A549 (cell line): ENCODE measurements around the gene TAF10. TPM values are rescaled to one million over a fixed set of nuclear protein-coding genes. Genes with fewer than 3 reads are reported as not detected.
A peak's percentile ranks its signal among the peaks of the same experiment; 100 is the strongest.

ENCODE experiments used
- ATAC-seq, 2 experiments: fragments of 200-7000 bp in 1 of 2; fragments of >200 bp in 1 of 2; cut with Nextera tagmentation in 1 of 2; cut with Tn5 transposase in 1 of 2; 3 replicates each; pipeline versions ENCODE4 v1.8.0 to v1.9.1; 2018 to 2020; ENCODE audit warnings: mild to moderate bottlenecking in 1 of 2, moderate library complexity in 1 of 2
- CTCF ChIA-PET: fragments of 300-600 bp; sonication (Branson Sonifier 250); formaldehyde crosslinking; extraction: SDS; loops from one replicate; lab custom pipeline; 2021; ENCODE audit warnings: antibody characterized with exemption, inconsistent platforms; lab: Yijun Ruan, JAX
- POLR2A ChIA-PET: fragments of 350-600 bp; formaldehyde crosslinking; extraction: SDS; loops from one replicate; lab custom pipeline; 2021; ENCODE audit warnings: antibody characterized with exemption, inconsistent platforms; lab: Yijun Ruan, JAX
- DNase-seq, 2 experiments: peaks; one replicate each; pipeline versions ENCODE4 v3.0.0 to v3.0.0-alpha.2; 2011 to 2016; ENCODE audit warnings: low read depth in 1 of 2, low spot score in 1 of 2
- FAIRE-seq: peaks from 2 replicates; lab custom pipeline; 2011; peaks lifted over from hg19 to GRCh38; lab: Jason Lieb, UNC
- H3K27ac ChIP-seq, 2 experiments: fragments of >200 bp; sonication (Bioruptor Twin); formaldehyde crosslinking; 3 replicates each; pipeline ENCODE4 v1.5.1; 2016 to 2017
- H3K4me1 ChIP-seq: fragments of >200 bp; sonication (Bioruptor Twin); formaldehyde crosslinking; 3 replicates; pipeline ENCODE4 v1.6.1; 2016
- H3K4me2 ChIP-seq: fragments of >200 bp; sonication (Bioruptor Twin); formaldehyde crosslinking; 3 replicates; pipeline ENCODE4 v1.6.1; 2016
- H3K4me3 ChIP-seq: fragments of >200 bp; sonication (Bioruptor Twin); formaldehyde crosslinking; 3 replicates; pipeline ENCODE4 v1.5.1; 2016
- H3K9me3 ChIP-seq: fragments of >200 bp; sonication (Bioruptor Twin); formaldehyde crosslinking; 3 replicates; pipeline ENCODE4 v1.6.1; 2016
- ATOH8 ChIP-seq: fragments of 250-450 bp; sonication (Bioruptor Pico); IDR thresholded peaks from 2 replicates; pipeline ENCODE4 v1.5.0; 2020; ENCODE audit warnings: low read depth, mild to moderate bottlenecking, moderate library complexity
- CHD2 ChIP-seq: fragments of 150-350 bp; IDR thresholded peaks from 2 replicates; pipeline ENCODE4 v1.6.1; 2014; ENCODE audit warnings: low read length; ENCODE audit not compliant: partially characterized antibody
- E2F6 ChIP-seq: IDR thresholded peaks from 2 replicates; pipeline ENCODE4 v1.6.1; 2012; ENCODE audit warnings: low read depth, borderline replicate concordance
- EP300 ChIP-seq, 2 experiments: fragments of >200 bp; sonication (Bioruptor Twin); formaldehyde crosslinking; IDR thresholded peaks; 2 replicates in 1 of 2; 3 replicates in 1 of 2; pipeline ENCODE4 v1.6.1; 2016 to 2017
- FOSL2 ChIP-seq, 2 experiments: fragments of 450-650 bp in 1 of 2; fragments of >200 bp in 1 of 2; sonication (Bioruptor Twin) in 1 of 2; formaldehyde crosslinking; IDR thresholded peaks; 2 replicates each; pipeline versions ENCODE4 v1.5.0 to v1.6.1; 2016 to 2020; ENCODE audit warnings: mild to moderate bottlenecking in 1 of 2, moderate library complexity in 1 of 2
- HES2 ChIP-seq: fragments of >200 bp; sonication (Bioruptor Twin); formaldehyde crosslinking; IDR thresholded peaks from 2 replicates; pipeline ENCODE4 v1.6.1; 2016
- HOXA7 ChIP-seq: fragments of 250-450 bp; sonication (Bioruptor Pico); IDR thresholded peaks from 2 replicates; pipeline ENCODE4 v1.5.0; 2020; ENCODE audit warnings: mild to moderate bottlenecking, moderate library complexity
- HOXB13 ChIP-seq: fragments of 250-450 bp; sonication (Bioruptor Pico); IDR thresholded peaks from 2 replicates; pipeline ENCODE4 v1.5.0; 2020; ENCODE audit warnings: low read depth, mild to moderate bottlenecking, moderate library complexity
- JUN ChIP-seq, 2 experiments: fragments of >200 bp; sonication (Bioruptor Twin); formaldehyde crosslinking; IDR thresholded peaks; 2 replicates in 1 of 2; 3 replicates in 1 of 2; pipeline ENCODE4 v1.6.1; 2016 to 2017
- KDM1A ChIP-seq: fragments of 200-600 bp; sonication (generic); IDR thresholded peaks from 2 replicates; pipeline ENCODE4 v1.6.1; 2016; ENCODE audit warnings: low read depth, mild to moderate bottlenecking
- NFE2L2 ChIP-seq: fragments of 150-350 bp; conservative IDR thresholded peaks from 2 replicates; pipeline ENCODE4 v1.6.1; 2014; ENCODE audit warnings: low read length
- PHF8 ChIP-seq: fragments of 200-600 bp; sonication (generic); IDR thresholded peaks from 2 replicates; pipeline ENCODE4 v1.6.1; 2016; ENCODE audit warnings: low read depth, mild to moderate bottlenecking, antibody characterized with exemption, moderate library complexity, borderline replicate concordance
- RFX5 ChIP-seq: fragments of 450-650 bp; IDR thresholded peaks from 2 replicates; pipeline ENCODE4 v1.7.1; 2014; ENCODE audit warnings: antibody characterized with exemption, mild to moderate bottlenecking, moderate library complexity
- SMC3 ChIP-seq: fragments of >200 bp; sonication (Bioruptor Twin); formaldehyde crosslinking; IDR thresholded peaks from 3 replicates; pipeline ENCODE4 v1.6.1; 2018; ENCODE audit warnings: inconsistent platforms
- TFCP2L1 ChIP-seq: fragments of 250-450 bp; sonication (Bioruptor Pico); IDR thresholded peaks from 2 replicates; pipeline ENCODE4 v1.5.0; 2021; ENCODE audit warnings: mild to moderate bottlenecking
- TP53 ChIP-seq: fragments of 250-450 bp; sonication (Bioruptor Pico); IDR thresholded peaks from 2 replicates; pipeline ENCODE4 v1.5.0; 2021; ENCODE audit warnings: mild to moderate bottlenecking, moderate library complexity
- ZFP36 ChIP-seq: fragments of 450-650 bp; IDR thresholded peaks from 2 replicates; pipeline ENCODE4 v1.6.1; 2014; ENCODE audit warnings: borderline replicate concordance; ENCODE audit not compliant: partially characterized antibody
- ZSCAN20 ChIP-seq: fragments of 250-450 bp; sonication (Bioruptor Pico); IDR thresholded peaks from 2 replicates; pipeline ENCODE4 v1.8.0; 2022; ENCODE audit warnings: mild to moderate bottlenecking, moderate library complexity
- WGBS: methylation state at CpG from one replicate; pipeline ENCODE4 v1.1.6; 2017; ENCODE audit errors: missing lambda C conversion rate; 5-methylcytosine and 5-hydroxymethylcytosine counted together
- polyA plus RNA-seq, 4 experiments: library from polyadenylated mRNA; depleted of rRNA in 3 of 4; stranded (reverse); fragments of >200 nt; fragmentation: RNase III in 1 of 4; extraction: RNeasy Plus Mini Kit Qiagen cat#74134 plus additional on column Dnase treatment in 1 of 4; gene quantifications; 2 replicates in 3 of 4; 3 replicates in 1 of 4; pipeline ENCODE4 v1.2.3, GENCODE V29; 2011 to 2017

The TAF10 gene
- polyA plus RNA-seq, 2 of the 4 experiments (the other 2 are of a cell fraction) = 135 to 174 TPM

- TF ChIP-seq FOSL2 (IDR thresholded peaks at IDR 0.05) = no peak
- no peak for TF ChIP-seq FOSL2 (CRISPR knock-in tag; IDR thresholded peaks at IDR 0.05)
- TF ChIP-seq HES2 = no peak
- TF ChIP-seq ATOH8 (CRISPR knock-in tag) = no peak
- TF ChIP-seq CHD2 = no peak
- no peak for TF ChIP-seq HOXB13 (CRISPR knock-in tag)
- TF ChIP-seq RFX5 = no peak
- no peak for TF ChIP-seq EP300 (IDR thresholded peaks at IDR 0.05)
- TF ChIP-seq TP53 (CRISPR knock-in tag) = no peak
- TF ChIP-seq SMC3 = no peak
Observed at GRCh38 chr11:6610591-6610990, 1.4 kb downstream of the TAF10 start (continued).

- WGBS = 95% methylated on average over 8 of the region's 8 CpGs
- no peak for DNase-seq
- CTCF ChIA-PET = interaction anchor here (2.8 to 3.3 kb wide), 2 partner anchors 74 to 79 kb away, joined by 10 to 14 read pairs; partner anchors contain the start of gene MRPL17
- no peaks in the 10 kb centered on the region for H3K9me3 ChIP-seq
- no peak overlapping the region for H3K4me2 ChIP-seq
- H3K4me1 ChIP-seq = peaks cover 45% of the 10 kb centered on the region
- H3K27ac ChIP-seq = no peak overlapping the region
- no peak for ATAC-seq
- TF ChIP-seq JUN (IDR thresholded peaks at IDR 0.05) (0 out of 5 replicates have a peak, but pooled peaks of 1 of the 2 experiments have one; percentile 15), TFCP2L1 (no peak), E2F6 (no peak), PHF8 (no peak), ZFP36 (no peak)
- TF ChIP-seq, all 56 proteins: peak for 1
- no peak overlapping the region for H3K4me3 ChIP-seq
- POLR2A ChIA-PET = interaction anchor here (1.3 kb wide), 1 partner anchor 74 kb away, joined by 3 read pairs; the partner anchor contains the start of gene MRPL17
- no peak for FAIRE-seq
Observed at GRCh38 chr11:6609502-6610015, 2.5 kb downstream of the TAF10 start.

- TF ChIP-seq NFE2L2 (no peak), KDM1A (no peak), HOXB13 (CRISPR knock-in tag) (no peak), ZSCAN20 (CRISPR knock-in tag) (no peak), HOXA7 (CRISPR knock-in tag) (no peak)
- Histone ChIP-seq H3K9me3 (no peaks in the 10 kb centered on the region), H3K4me1 (peaks cover 46% of the 10 kb centered on the region), H3K27ac (no peak overlapping the region), H3K4me3 (no peak overlapping the region), H3K4me2 (no peak overlapping the region)
- ChIA-PET POLR2A (interaction anchor here (0.7 to 1.3 kb wide), 2 partner anchors 10 to 75 kb away, joined by 3 to 4 read pairs; partner anchors contain the start of genes MRPL17 and TPP1), CTCF (interaction anchor here (1.1 to 3.3 kb wide), 4 partner anchors 75 to 230 kb away, joined by 3 to 14 read pairs (median 6); partner anchors contain the start of gene MRPL17)
- 96% methylated on average over 14 of the region's 14 CpGs for WGBS
- ATAC-seq (no peak), FAIRE-seq (no peak), DNase-seq (no peak)
Observed at GRCh38 chr11:6608726-6609501, 3.1 kb downstream of the TAF10 start.
